Measurements from ENCODE around the gene EHMT2. TPM values are rescaled to one million over a fixed set of nuclear protein-coding genes. Genes with fewer than 3 reads are reported as not detected.

Gene EHMT2
- total RNA-seq, 1 donor from 2014 or later, result 14.5 TPM

DNA sequence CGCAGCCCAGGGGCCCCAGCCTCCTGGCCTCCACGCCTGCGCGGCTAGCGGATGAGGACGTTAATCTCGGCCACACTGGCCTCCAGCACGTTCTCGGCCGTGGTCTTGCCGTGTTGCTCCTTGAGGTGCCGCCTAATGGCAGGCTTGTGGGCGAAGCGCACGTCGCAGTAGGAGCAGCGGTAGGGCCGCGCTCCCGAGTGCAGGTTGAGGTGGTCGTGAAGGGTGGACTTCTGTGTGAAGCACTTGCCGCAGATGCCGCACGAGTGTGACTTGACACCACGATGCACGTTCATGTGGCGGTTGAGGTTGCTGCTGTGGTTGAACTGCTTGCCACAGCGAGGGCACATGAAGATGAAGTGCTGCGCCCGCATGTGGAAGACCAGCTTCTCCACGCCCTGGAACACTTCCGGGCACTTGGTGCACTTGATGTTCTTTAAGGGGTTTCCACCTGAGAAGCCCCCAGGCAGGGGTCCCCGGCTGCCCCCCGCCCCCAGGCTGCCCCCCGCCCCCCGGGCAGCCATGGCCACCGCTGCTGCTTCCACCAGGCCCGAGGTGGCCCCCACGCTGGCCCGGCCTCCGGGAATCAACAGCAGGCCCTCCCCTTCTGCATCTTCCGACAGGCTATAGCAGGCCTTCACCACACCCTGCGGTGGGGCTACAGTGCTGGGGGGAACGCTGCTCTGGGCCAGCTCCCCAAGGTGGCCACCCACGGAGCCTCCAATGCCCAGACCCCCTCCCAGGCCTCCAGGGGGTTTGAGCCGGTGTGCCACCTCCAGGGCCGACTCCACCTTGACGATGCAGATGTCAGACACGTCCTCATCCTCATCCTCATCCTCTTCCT, 2.6 kb upstream of the EHMT2 start:
- H3K36me3 ChIP-seq (ENCODE audit: control insufficient read depth, insufficient read depth, low read length), result no peaks in the 10 kb centered on the region
- TF ChIP-seq, protein P1, sequence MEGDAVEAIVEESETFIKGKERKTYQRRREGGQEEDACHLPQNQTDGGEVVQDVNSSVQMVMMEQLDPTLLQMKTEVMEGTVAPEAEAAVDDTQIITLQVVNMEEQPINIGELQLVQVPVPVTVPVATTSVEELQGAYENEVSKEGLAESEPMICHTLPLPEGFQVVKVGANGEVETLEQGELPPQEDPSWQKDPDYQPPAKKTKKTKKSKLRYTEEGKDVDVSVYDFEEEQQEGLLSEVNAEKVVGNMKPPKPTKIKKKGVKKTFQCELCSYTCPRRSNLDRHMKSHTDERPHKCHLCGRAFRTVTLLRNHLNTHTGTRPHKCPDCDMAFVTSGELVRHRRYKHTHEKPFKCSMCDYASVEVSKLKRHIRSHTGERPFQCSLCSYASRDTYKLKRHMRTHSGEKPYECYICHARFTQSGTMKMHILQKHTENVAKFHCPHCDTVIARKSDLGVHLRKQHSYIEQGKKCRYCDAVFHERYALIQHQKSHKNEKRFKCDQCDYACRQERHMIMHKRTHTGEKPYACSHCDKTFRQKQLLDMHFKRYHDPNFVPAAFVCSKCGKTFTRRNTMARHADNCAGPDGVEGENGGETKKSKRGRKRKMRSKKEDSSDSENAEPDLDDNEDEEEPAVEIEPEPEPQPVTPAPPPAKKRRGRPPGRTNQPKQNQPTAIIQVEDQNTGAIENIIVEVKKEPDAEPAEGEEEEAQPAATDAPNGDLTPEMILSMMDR (IDR thresholded peaks at IDR 0.05; ENCODE audit: insufficient read depth, low read length, severe bottlenecking), result no peak
- no peak overlapping the region for H3K4me3 ChIP-seq (ENCODE audit: low read depth, low read length)
- FAIRE-seq (no peak), DNase-seq (ENCODE audit: low read depth) (no peak)
- no peaks in the 10 kb centered on the region for H3K27me3 ChIP-seq (ENCODE audit: control insufficient read depth, insufficient read depth, low read length)

DNA sequence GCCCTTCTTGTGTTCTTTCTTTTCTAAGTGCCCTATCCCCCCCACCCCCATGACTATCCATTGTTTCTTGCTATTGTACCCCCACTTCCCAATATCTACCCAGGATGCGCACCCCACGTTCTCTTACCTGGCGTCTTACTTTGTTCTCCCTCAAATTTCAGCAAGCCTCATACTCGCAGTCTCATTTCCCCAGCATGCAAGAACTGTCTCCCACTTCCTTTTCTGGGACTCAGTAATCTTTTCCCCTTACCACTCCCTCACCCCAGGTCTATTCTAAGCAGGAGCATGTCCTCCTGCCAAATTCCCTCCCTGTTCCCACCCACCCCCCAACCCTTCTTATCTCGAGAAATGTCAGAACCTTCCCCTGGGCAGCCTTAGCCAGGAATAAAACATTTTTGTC, 1.7 kb upstream of the EHMT2 start:
- DNase-seq (ENCODE audit: low read depth), result no peak
- FAIRE-seq, result no peak
- Histone ChIP-seq H3K36me3 (ENCODE audit: control insufficient read depth, insufficient read depth, low read length) (no peaks in the 10 kb centered on the region), H3K27me3 (ENCODE audit: control insufficient read depth, insufficient read depth, low read length) (no peaks in the 10 kb centered on the region), H3K4me3 (ENCODE audit: low read depth, low read length) (no peak overlapping the region)
- TF ChIP-seq, protein P1 (IDR thresholded peaks at IDR 0.05; ENCODE audit: insufficient read depth, low read length, severe bottlenecking), result no peak

DNA sequence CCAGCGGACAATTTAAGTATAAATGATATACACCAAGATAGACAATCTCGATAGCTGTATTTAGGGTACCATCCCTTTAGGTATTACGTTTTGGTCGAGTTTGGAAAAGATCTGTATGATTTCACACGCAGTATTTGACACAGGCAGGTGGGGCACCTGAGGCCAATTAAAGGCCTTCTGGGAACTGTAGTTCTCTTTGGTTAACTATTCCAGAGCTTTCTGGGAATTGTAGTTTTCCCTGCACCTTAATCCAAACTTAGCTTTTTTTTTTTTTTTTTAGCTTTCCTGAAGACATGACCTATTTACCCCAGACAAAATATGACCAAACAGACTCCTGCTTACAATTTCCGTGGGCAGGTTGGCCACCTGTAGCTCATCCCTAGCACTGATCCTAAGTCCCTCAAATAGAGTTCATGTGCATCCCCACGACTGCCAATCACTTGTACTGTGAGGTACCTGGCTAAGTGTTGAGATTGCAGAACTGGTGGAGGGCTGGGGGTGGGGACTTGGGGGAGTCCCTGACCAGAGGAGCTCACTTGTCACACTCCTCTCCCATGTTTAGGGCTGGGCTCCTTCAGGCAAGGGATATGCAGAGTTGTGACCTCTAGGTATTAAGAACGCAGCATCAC, 999 bp upstream of the EHMT2 start:
- no peak for FAIRE-seq
- Histone ChIP-seq H3K4me3 (ENCODE audit: low read depth, low read length) (peak overlapping the region; percentile 97), H3K36me3 (ENCODE audit: control insufficient read depth, insufficient read depth, low read length) (no peaks in the 10 kb centered on the region), H3K27me3 (ENCODE audit: control insufficient read depth, insufficient read depth, low read length) (no peaks in the 10 kb centered on the region)
- TF ChIP-seq, protein P1 (IDR thresholded peaks at IDR 0.05; ENCODE audit: insufficient read depth, low read length, severe bottlenecking), result peak; percentile 12
- peak; percentile 79 for DNase-seq (ENCODE audit: low read depth)

DNA sequence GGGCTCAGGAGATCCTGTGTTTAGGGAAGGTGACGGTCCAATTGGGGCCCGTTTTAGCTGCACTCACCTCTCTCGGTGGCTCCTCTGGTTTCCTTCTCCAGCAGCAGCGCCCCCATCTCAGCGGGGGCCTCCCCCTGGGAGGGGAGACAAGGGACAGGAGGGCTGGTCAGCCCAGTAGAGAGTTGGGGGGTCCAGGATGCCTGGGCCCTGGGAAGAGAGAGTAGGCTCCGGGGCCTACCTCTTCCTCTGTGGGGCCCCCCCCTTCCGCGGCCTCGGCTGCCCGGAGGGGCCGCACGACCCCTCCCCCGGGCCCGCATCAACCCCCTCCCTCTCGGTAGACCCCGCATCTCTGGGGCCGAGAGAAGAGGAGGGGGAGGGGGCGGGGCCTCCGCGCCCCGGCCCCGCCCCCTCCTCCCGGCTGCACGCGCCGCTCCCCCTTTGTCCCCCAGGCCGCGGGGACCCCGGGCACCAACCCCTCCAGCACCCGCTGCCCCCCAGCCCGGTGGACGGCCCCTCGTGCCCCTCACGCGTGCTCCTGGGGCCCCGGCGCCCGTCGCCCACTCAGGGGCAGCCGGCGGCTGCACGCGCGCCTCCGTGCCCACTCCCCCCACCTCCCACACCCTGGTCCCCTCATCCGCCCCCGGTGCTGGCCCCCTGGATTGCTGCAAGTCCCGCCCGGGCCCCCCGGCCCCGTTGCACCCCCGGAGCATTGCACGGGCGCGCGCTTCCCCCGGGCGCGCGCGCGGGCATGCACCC, 464 bp downstream of the EHMT2 start:
- H3K36me3 ChIP-seq (ENCODE audit: control insufficient read depth, insufficient read depth, low read length), result peaks cover 4% of the 10 kb centered on the region
- H3K27me3 ChIP-seq (ENCODE audit: control insufficient read depth, insufficient read depth, low read length), result no peaks in the 10 kb centered on the region
- H3K4me3 ChIP-seq (ENCODE audit: low read depth, low read length), result peak overlapping the region; percentile 97
- DNase-seq (ENCODE audit: low read depth), result no peak
- TF ChIP-seq, protein P1 (IDR thresholded peaks at IDR 0.05; ENCODE audit: insufficient read depth, low read length, severe bottlenecking), result no peak
- FAIRE-seq, result no peak

DNA sequence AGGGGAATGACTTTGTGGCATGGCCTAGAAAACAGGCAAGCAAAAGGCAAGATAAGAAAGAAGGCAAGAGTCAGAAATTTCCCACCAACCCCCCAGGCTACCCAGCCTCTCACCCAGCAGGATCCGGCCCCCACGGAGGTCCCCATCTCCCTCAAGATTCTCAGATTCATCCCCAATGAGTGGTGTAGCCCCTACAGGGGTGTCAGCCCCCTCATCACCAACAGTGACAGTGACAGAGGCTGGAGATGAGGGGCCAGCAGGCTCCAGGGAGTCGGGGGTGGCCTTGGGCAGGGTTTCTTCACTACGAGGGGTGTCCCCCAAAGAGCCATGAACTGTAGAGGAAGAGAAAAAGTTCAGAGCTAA, 1.0 kb downstream of the EHMT2 start:
- DNase-seq (ENCODE audit: low read depth), result no peak
- Histone ChIP-seq H3K36me3 (ENCODE audit: control insufficient read depth, insufficient read depth, low read length) (peaks cover 4% of the 10 kb centered on the region), H3K4me3 (ENCODE audit: low read depth, low read length) (peak overlapping the region; percentile 97), H3K27me3 (ENCODE audit: control insufficient read depth, insufficient read depth, low read length) (no peaks in the 10 kb centered on the region)
- TF ChIP-seq, protein P1 (IDR thresholded peaks at IDR 0.05; ENCODE audit: insufficient read depth, low read length, severe bottlenecking), result no peak
- no peak for FAIRE-seq
